HG02884 (cell line): ENCODE data around the gene SRD5A3.
A peak's percentile ranks its signal among the peaks of the same experiment; 100 is the strongest.
"Not testable (repeated sequence)": the region's sequence is repeated elsewhere in the genome, so short reads cannot be mapped to it uniquely, and the experiment has no call there.

ENCODE experiments used
- ATAC-seq: cut with Tn5 transposase; IDR thresholded peaks from one replicate; pipeline ENCODE4 v1.9.1; 2021; ENCODE audit warnings: mild to moderate bottlenecking, moderate library complexity; ENCODE audit not compliant: unreplicated experiment

SRD5A3 gene

DNA sequence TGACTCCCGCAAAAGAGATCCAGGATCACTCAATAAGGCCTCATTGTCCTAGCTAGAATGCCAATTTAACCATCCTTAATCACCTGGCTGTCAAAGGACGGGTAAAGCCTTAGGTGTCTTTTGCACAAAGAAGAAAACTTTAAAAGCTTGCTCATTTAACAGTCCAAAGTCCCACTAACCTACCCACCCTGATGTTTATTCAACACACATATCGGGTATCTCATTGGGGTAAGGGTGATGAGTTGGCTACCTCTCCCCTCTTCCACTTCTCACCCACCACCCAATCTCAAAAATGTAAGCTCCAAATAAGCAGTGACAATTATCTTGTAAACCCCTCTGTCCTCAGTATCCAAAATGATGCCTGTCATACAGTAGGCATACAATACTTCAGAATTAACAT, 988 bp upstream of the SRD5A3 start:
- no peak for ATAC-seq

DNA sequence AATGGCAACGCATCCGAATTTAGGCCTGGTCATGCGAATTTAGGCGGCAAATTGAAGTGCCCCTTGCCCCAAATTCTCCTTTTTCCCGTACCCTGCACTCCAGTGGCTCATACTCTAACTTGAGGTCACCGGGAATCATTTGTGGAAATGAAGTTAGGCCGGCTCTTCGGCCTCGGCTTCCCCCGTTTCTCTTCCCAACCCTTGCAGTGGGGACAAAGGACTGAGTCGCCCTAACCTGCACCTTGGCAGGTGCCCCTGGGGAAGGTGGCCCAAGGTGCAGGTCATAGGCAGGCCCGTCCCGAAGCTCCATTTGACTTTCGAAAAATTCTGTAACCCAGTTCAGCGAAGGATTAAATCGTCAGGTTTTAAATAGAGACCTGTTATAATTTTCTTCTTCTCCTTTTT, 811 bp downstream of the SRD5A3 start:
- peak; percentile 2 for ATAC-seq

DNA sequence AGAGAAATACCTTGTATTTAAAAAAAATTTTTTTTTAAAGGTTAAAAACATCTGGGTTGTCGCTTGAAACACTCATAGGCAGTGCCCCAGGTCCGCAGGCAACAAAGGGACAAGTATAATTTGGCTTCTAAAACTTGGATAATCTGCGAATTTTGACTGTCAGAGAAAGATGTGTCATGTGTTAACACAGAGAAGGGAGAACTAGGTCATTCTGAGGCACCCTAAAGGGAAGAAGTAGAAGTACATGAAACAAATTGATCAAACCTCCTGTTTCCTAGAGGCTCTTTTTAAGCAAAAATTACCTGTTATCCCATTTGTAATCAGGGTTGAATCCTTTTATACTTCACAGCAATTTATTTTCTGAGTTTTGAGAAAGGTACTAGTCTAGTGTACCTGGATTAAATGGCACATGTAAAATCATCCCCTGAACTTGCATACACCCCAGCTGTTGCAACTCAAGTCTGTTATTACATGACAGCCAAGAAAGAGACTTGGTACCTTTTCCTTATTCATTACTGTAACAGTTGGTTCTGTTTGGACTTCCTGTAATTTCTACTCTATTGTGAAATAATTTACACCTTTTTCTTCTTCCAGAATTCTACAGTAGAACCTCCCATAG, 1.7 kb downstream of the SRD5A3 start:
- ATAC-seq: no peak

DNA sequence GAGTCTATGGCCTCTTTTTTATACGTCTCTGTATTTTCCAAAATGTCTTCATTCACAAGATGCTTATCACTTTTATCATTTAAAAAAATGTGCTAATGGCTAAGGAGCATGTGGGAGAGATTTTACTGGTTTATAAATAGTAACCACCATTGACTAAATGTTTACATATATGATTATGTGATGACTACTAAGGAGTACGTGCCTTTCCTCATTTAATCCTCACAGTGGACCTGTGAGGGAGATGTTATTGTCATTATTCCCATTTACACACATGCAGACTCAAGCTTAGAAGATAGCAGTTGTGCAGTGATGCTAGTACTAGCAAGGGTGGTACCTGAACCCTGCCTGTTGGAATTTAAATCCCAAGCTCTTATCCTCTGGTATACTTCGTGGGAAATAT, 2.4 kb downstream of the SRD5A3 start:
- no peak for ATAC-seq

DNA sequence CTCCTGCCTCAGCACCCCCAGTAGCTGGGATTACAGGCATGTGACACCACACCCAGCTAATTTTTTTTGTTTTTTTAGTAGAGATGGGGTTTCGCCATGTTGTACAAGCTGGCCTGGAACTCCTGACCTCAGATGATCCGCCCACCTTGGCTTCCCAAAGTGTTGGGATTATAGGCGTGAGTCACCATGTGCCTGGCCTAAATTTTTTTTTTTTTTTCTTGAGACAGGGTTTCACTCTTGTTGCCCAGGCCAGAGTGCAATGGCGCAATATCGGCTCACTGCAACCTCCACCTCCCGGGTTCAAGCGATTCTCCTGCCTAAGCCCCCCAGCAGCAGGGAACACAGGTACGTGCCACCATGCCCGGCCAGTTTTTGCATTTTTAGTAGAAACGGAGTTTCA, 4.8 kb downstream of the SRD5A3 start:
- not testable (repeated sequence) for ATAC-seq

DNA sequence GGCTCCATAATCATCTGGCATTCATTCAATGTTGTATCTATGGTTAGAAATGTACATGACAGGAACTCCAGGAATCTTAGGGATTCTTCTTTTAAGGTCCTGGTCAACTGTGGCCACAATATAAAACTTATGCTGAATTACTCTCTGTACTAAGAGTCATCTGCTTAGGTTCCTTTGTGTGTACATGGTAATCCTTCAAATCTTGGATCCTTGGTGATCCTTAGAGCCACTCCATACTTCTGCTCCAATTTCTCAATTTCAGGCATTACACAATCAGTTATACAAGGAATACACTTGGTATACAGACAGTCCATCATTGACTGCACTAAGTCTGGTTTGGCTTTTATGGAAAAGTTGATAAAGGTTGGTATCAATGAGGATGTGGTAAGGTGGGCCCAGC, 5.8 kb downstream of the SRD5A3 start:
- no peak for ATAC-seq

DNA sequence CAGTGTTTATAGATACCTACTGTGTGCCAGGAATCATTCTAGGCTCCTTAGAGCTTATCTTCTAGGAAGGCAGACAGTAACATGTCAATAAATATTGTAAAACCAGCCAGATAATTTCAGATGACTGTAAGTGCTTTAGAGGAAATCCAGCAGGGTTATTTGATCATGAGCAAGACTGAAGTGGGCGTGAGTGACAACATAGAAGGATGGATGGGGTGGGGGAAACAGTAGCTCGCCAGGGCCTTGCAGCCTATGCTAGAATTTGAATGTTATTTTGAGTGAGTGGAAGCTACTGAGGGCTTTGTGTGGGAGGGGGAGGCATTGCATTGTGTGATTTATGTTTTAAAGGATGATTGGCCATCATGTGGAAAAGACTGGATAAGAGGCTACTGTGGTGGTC, 6.7 kb downstream of the SRD5A3 start:
- no peak for ATAC-seq

DNA sequence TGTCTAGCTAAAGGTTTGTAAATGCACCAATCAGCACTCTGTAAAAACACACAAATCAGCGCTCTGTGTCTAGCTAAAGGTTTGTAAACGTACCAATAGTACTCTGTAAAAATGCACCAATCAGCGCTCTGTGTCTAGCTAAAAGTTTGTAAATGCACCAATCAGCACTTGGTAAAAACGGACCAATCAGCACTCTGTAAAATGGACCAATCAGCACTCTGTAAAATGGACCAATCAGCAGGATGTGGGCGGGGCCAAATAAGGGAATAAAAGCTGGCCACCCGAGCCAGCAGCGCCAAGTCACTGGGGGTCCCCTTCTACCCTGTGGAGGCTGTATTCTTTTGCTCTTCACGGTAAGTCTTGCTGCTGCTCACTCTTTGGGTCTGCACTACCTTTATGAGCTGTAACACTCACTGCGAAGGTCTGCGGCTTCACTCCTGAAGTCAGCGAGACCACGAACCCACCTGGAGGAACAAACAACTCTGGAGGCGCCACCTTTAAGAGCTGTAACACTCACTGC, 7.2 kb downstream of the SRD5A3 start:
- ATAC-seq: not testable (repeated sequence)

DNA sequence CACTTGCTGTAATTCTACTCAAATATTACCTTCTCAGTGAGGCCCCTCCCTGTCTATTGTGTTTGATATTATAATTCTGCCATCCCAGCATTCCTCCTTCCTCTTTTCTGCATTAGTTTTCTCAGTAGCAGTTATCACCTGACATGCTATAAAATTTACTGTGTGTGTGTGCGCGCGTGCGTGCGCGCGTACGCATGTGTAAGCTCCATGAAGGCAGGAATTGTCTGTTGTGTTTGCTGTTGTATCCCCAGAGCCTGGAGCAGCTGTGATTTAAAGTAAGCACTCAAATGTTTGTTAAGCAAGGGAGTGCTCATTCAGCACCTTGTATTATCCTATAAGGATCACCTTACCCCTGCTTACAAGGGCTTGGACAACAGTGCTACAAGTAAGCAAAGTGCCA, 8.6 kb downstream of the SRD5A3 start:
- no peak for ATAC-seq

DNA sequence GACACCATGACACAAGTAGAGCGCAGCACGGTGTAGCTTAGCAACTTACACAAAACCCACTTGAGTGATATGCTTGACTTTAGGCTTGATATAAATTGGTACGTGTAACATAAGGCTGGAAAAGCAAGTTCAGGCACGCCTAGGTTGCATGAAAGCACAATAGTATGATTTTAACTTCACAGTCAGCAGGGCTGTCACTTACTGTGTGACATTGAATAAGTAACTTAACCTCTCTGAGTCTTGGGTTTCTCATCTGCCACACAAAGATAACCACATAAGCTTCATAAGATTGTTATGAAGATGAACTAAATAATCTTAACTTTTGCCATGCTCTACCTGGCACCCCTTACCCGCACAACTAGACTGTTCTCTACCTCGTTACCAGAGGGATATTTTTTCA, 9.5 kb downstream of the SRD5A3 start:
- ATAC-seq: no peak

DNA sequence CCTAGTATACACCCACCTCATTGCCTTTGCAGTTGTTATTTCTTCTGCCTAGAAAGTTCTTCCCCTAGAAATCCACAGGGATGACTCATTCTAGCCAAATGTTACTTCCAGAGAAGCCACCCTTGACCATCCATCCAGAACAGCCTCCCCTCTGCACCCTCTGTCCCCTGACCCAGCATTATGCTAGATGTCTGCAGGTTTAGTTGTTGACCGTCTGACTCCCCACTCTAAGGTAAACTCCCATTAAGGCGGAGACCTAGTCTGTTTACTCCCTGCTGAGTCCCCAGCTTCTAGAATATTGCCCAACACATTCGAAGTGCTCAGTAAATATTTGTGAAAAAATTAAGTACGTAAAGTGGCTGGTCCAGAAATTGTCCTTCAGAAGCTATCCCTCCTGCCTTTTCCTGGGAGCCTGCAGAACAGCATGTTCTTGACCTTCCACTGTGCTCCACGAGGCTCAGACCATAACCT, 11.0 kb downstream of the SRD5A3 start:
- ATAC-seq: no peak

DNA sequence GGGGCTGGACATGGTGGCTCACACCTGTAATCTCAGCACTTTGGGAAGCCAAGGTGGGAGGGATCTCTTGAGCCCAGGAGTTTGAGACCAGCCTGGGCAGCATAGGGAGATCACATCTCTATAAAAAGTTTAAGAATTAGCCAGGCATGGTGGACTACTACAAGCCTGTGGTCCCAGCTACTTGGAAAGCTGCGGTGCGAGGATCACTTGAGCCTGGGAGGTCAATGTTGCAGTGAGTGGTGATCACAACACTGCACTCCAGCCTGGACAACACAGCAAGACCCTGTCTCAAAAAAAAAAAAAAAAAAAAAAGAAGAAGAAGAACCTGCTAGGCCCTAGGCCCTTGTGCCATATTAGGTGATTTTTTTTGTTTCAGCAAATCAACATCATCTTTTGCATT, 12.2 kb downstream of the SRD5A3 start:
- ATAC-seq: no peak

DNA sequence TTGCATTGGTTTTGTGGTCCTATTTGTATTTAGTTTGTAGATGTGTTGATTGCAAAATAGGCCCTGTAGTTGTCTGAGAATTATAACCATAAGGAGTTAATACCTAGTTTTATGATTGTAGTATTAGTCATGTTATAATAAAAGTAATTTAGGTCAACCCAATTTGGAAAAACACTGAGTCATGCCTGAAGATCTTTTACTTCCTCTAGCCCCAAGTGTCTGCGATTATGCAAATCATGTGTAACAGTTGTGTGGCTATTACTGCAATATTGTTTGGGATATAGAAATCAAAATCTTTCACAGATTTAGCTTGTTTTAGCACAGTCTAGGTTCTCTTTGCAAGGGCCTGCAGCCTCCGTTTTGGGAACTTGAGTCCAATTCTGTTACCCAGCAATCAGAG, 12.6 kb downstream of the SRD5A3 start:
- ATAC-seq: peak; percentile 87

DNA sequence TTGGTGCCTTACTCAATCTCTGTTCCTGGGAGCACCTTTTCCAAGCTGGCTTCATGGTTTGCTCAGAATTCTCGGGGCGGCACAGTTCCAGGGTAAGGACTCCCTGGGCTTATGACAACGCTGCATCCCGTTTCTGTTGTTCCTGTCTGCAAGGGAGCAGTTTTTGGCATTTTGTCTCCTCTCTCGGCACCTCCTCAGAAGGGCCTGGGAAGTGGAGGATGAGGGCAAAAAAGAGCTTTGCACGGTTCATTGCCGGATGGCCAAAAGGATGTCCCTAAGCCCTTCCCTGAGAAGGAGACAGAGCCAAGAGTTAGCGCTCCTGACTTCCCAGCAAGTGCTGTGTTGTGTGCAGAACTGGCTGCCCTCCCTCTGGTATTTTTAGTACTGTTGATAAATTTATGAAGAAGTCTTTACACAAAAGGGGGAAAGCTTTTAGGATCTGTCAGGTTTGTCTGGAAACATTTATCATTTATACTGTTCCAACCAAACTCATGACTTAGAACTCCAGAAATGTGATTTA, 13.4 kb downstream of the SRD5A3 start:
- ATAC-seq: no peak

DNA sequence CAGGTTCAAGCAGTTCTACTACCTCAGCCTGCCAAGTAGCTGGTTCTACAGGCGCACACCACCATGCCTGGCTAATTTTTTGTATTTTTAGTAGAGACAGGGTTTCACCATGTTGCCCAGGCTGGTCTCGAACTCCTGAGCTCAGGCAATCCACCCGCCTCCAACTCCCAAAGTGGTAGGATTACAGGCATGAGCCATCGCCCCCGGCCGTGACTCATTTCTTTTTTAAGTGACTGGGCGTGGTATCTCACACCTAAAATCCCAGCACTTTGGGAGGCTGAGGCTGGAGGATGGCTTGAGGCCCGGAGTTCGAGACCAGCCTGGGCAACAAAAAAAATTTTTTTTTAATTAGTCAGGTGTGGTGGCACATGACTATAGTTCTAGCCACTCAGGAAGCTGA, 16.9 kb downstream of the SRD5A3 start:
- not testable (repeated sequence) for ATAC-seq

DNA sequence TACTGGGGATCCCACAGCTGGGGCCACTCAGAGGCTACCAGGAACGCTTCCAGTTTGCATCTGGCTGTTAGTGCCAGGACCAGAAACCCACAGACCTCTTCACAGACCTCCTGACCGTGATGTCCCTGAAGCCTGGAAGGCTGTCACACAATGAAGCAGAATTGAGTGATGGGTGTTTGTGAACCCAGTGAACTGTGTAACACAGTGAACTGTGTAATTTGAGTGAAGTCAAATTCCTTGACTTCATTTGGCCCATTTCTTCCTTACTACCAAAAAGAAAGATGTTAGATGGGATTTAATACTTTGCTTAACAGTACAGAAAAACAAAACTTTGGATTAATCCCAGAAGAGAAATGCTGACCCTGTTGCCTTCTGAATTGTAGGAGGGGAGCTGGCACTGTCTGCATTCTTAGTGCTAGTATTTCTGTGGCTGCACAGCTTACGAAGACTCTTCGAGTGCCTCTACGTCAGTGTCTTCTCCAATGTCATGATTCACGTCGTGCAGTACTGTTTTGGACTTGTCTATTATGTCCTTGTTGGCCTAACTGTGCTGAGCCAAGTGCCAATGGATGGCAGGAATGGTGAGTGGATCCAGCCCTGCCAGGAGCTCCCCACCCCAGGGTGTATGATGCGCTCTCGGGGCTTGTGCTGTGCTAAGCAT, 17.8 kb downstream of the SRD5A3 start:
- ATAC-seq: no peak

DNA sequence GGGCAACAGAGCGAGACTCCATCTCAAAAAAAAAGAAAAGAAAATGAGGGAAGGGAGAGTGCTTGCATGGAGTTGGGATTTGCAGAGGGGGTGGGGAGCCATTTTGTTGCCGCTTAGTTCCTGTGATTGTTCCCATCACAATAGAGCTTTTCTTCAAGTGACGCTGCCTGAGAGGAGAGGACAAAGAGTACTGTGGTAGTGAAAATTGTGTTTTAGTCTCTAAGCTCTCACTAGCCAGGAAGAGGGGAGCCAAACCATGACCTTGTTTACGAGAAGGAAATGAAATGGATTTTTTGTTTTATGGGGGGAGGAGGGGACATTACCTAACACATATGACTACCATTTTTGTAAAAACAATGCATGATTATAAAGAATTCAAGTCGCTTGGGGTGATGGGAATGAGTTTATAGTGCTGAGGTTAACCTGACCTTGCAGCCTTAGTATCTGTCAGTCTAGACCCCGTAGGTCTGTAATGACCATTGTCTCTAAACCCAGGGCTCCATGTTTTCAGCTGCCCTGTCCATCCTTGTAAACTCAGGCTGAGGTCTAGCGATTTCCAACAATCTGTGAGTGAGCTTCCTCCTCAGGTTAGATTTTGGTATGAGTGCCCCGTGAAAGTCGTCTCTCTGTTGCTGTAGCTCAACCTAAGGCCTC, 18.8 kb downstream of the SRD5A3 start:
- ATAC-seq: no peak

DNA sequence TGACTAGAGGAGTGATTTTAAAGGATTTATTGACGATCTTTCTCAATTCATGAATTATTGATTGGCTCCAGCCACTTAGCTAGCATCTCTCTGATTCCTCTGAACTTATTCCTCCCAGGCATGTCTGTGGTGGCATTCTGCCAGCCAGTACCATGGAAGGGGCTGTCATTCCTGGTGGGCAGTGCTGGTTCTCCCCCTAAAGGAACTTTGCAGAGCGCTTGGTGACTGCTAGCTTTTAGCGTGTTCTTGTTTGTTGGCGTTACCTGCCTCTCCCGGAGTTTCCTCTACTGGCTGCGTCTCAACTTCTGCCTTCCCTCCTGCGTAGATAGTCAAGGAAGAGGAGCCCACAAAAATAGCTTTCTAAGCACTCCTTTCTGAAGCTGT, 19.3 kb downstream of the SRD5A3 start:
- ATAC-seq: no peak

DNA sequence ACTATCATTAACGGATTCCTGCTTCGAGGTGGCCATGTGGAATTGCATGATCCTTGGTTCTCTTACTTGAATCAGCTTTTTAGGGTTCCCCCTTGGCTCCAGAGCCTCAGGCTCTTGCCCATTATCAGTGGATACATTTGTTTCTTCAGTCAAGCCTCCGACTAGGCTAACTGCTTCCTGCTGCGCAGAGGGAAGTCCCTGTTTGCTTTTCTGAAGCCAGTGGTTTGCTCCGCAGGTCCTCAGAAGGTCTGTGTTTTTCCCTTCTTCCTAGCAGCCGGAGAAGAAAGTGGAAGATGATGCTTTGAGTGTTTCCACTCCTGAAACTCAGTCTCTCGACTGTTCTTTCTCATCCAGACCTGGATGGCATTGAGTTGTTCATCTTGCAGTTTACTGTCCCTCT, 20.6 kb downstream of the SRD5A3 start:
- no peak for ATAC-seq

DNA sequence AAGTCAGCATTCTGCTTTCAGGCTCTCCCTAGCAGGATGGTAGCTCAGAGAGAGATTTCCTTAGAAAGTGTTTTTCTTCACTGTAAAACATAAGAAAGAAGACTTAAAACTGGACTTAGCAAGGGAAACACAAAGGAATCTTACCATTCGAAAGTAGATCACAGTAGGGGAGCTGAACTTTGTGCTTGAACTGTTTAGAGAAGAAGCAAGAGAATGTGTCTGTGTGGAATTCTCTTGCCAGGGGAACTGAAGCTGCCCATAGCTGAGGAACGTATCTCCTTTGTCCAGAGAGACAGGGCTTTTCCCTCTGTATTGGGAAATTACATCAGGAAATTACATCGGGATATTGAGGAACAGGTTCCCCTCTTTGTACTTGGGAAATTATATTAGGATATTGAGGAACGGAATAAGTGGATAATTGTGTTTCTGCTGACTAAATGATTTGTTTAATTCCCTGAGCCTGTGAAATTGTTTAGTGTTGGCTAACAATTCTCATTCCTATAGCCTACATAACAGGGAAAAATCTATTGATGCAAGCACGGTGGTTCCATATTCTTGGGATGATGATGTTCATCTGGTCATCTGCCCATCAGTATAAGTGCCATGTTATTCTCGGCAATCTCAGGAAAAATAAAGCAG, 21.2 kb downstream of the SRD5A3 start:
- no peak for ATAC-seq

DNA sequence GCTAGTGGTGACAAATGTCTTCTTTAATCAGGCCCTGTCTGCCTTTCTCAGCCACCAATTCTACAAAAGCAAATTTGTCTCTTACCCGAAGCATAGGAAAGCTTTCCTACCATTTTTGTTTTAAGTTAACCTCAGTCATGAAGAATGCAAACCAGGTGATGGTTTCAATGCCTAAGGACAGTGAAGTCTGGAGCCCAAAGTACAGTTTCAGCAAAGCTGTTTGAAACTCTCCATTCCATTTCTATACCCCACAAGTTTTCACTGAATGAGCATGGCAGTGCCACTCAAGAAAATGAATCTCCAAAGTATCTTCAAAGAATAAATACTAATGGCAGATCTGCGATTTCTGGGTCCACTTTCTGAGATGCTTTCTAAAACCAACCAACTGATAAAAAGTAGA, 23.9 kb downstream of the SRD5A3 start:
- no peak for ATAC-seq
